ENCODE measurements around the gene WDR70. TPM values are rescaled to one million over a fixed set of nuclear protein-coding genes. Genes with fewer than 3 reads are reported as not detected.

The WDR70 gene
- total RNA-seq, 1 experiment from 2014 or later, result 35.0 TPM

DNA sequence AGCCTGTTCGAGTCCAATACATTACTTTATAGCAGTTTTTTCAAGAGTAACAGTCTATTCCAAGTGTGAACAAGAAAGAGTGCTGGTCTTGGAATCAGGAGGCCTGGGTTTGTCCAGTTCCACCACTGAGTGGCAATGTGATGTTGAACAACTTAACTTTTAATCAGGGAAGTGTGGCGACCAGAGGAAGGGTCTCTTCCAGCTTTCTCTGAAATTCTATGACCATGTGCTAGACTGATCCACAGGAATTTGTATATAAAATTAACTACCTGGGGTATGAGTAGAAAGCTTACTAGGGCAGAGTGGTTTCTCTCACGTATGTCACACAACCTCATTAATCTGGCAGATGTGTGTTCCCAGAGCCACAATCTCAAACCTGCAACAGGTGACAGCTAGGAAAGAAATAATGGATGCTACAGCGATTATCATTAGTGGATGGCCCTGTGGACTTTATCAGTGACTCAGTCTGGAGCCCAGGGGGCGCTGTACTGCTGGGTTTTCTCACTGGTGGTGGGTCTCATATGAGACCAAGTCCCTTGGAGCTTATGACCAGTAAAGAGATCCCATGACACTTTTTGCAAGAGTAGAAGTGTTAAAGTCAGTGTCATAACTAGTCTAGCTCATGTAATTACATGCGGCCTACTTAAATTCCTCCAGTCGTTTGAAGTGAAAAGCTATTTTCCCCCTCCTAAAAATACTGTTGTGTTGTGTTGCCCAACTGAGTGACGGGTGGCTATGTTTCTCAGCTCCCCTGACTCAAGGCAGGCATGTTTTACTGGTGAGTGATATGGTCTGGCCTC is 344.2 kb downstream of the WDR70 start:
- no peak for TF ChIP-seq SMAD4 (CRISPR knock-in tag; IDR thresholded peaks at IDR 0.05)
- TF ChIP-seq, protein P1, sequence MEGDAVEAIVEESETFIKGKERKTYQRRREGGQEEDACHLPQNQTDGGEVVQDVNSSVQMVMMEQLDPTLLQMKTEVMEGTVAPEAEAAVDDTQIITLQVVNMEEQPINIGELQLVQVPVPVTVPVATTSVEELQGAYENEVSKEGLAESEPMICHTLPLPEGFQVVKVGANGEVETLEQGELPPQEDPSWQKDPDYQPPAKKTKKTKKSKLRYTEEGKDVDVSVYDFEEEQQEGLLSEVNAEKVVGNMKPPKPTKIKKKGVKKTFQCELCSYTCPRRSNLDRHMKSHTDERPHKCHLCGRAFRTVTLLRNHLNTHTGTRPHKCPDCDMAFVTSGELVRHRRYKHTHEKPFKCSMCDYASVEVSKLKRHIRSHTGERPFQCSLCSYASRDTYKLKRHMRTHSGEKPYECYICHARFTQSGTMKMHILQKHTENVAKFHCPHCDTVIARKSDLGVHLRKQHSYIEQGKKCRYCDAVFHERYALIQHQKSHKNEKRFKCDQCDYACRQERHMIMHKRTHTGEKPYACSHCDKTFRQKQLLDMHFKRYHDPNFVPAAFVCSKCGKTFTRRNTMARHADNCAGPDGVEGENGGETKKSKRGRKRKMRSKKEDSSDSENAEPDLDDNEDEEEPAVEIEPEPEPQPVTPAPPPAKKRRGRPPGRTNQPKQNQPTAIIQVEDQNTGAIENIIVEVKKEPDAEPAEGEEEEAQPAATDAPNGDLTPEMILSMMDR (IDR thresholded peaks at IDR 0.05), result peak; percentile 93
- ATAC-seq (peak; percentile 87), DNase-seq (ENCODE audit: low spot score) (peak; percentile 72)
- no peaks in the 10 kb centered on the region; the same call in 1 of the 2 replicates for H3K36me3 Mint-ChIP-seq
- CTCF ChIA-PET, result interaction anchor here (0.6 to 2.9 kb wide), 40 partner anchors 9 to 1693 kb away, joined by 3 to 23 read pairs (median 5); partner anchors contain the start of gene NUP155
- POLR2A ChIA-PET, result no interaction called here
- no peaks in the 10 kb centered on the region for H3K27me3 Mint-ChIP-seq (ENCODE audit: low read depth)
- H3K9me3 Mint-ChIP-seq, result no peaks in the 10 kb centered on the region
- H3K4me1 Mint-ChIP-seq, result peaks cover 18% of the 10 kb centered on the region
- H3K4me3 Mint-ChIP-seq, result no peak overlapping the region
- H3K27ac Mint-ChIP-seq, result no peak overlapping the region

GRCh38 chr5:37724395-37725125 is 345.4 kb downstream of the WDR70 start:
- no peaks in the 10 kb centered on the region for H3K27me3 Mint-ChIP-seq (ENCODE audit: low read depth)
- H3K9me3 Mint-ChIP-seq, result no peaks in the 10 kb centered on the region
- TF ChIP-seq TEAD4 (CRISPR knock-in tag; IDR thresholded peaks at IDR 0.05), result no peak
- TF ChIP-seq GRHL2 (CRISPR knock-in tag; IDR thresholded peaks at IDR 0.05; ENCODE audit: insufficient replicate concordance, severe bottlenecking), result no peak
- TF ChIP-seq, protein P2, sequence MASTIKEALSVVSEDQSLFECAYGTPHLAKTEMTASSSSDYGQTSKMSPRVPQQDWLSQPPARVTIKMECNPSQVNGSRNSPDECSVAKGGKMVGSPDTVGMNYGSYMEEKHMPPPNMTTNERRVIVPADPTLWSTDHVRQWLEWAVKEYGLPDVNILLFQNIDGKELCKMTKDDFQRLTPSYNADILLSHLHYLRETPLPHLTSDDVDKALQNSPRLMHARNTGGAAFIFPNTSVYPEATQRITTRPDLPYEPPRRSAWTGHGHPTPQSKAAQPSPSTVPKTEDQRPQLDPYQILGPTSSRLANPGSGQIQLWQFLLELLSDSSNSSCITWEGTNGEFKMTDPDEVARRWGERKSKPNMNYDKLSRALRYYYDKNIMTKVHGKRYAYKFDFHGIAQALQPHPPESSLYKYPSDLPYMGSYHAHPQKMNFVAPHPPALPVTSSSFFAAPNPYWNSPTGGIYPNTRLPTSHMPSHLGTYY (CRISPR knock-in tag; IDR thresholded peaks at IDR 0.05), result no peak
- TF ChIP-seq ZNF416 (CRISPR knock-in tag; IDR thresholded peaks at IDR 0.05), result no peak
- TF ChIP-seq, protein P3, sequence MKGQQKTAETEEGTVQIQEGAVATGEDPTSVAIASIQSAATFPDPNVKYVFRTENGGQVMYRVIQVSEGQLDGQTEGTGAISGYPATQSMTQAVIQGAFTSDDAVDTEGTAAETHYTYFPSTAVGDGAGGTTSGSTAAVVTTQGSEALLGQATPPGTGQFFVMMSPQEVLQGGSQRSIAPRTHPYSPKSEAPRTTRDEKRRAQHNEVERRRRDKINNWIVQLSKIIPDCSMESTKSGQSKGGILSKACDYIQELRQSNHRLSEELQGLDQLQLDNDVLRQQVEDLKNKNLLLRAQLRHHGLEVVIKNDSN (CRISPR knock-in tag; IDR thresholded peaks at IDR 0.05), result no peak
- no peak for TF ChIP-seq ZNF263 (CRISPR knock-in tag; IDR thresholded peaks at IDR 0.05; ENCODE audit: low read depth)
- H3K27ac Mint-ChIP-seq, result no peak overlapping the region
- H3K4me1 Mint-ChIP-seq, result peaks cover 18% of the 10 kb centered on the region
- ChIA-PET CTCF (interaction anchor here (0.5 to 2.9 kb wide), 11 partner anchors 11 to 628 kb away, joined by 3 to 23 read pairs (median 3); no protein-coding TSS in a partner anchor), POLR2A (no interaction called here)
- DNase-seq (ENCODE audit: low spot score) (no peak), ATAC-seq (peak; percentile 75)
- H3K4me3 Mint-ChIP-seq, result no peak overlapping the region
- no peaks in the 10 kb centered on the region; the same call in 1 of the 2 replicates for H3K36me3 Mint-ChIP-seq

GRCh38 chr5:37725185-37725584 is 346.1 kb downstream of the WDR70 start:
- POLR2A ChIA-PET, result no interaction called here
- no peak for DNase-seq (ENCODE audit: low spot score)
- H3K9me3 Mint-ChIP-seq, result no peaks in the 10 kb centered on the region
- CTCF ChIA-PET, result interaction anchor here (0.7 to 2.9 kb wide), 8 partner anchors 10 to 312 kb away, joined by 3 to 23 read pairs (median 3); no protein-coding TSS in a partner anchor
- peaks cover 18% of the 10 kb centered on the region for H3K4me1 Mint-ChIP-seq
- H3K4me3 Mint-ChIP-seq, result no peak overlapping the region
- ATAC-seq, result no peak
- H3K27ac Mint-ChIP-seq, result no peak overlapping the region
- no peaks in the 10 kb centered on the region; the same call in 1 of the 2 replicates for H3K36me3 Mint-ChIP-seq
- H3K27me3 Mint-ChIP-seq (ENCODE audit: low read depth), result no peaks in the 10 kb centered on the region
- TF ChIP-seq GABPB1 (CRISPR knock-in tag; IDR thresholded peaks at IDR 0.05) (no peak), HMGXB4 (CRISPR knock-in tag; IDR thresholded peaks at IDR 0.05) (no peak), SP1 (CRISPR knock-in tag; conservative IDR thresholded peaks at IDR 0.05) (no peak), MLX (CRISPR knock-in tag; IDR thresholded peaks at IDR 0.05) (no peak), ZNF425 (CRISPR knock-in tag; conservative IDR thresholded peaks at IDR 0.05) (no peak), EMX1 (CRISPR knock-in tag; IDR thresholded peaks at IDR 0.05) (no peak), KAT7 (CRISPR knock-in tag; IDR thresholded peaks at IDR 0.05; ENCODE audit: borderline replicate concordance) (no peak), ZNF219 (CRISPR knock-in tag; IDR thresholded peaks at IDR 0.05; ENCODE audit: borderline replicate concordance) (no peak), ZNF416 (CRISPR knock-in tag; IDR thresholded peaks at IDR 0.05) (no peak), FOXJ3 (CRISPR knock-in tag; IDR thresholded peaks at IDR 0.05; ENCODE audit: borderline replicate concordance) (no peak), IRF1 (CRISPR knock-in tag; IDR thresholded peaks at IDR 0.05) (no peak)
- TF ChIP-seq, protein P4, sequence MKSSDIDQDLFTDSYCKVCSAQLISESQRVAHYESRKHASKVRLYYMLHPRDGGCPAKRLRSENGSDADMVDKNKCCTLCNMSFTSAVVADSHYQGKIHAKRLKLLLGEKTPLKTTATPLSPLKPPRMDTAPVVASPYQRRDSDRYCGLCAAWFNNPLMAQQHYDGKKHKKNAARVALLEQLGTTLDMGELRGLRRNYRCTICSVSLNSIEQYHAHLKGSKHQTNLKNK (CRISPR knock-in tag; IDR thresholded peaks at IDR 0.05), result no peak

All from WTC11 (cell line).